ENCODE data around the gene KLF12. TPM values are rescaled to one million over a fixed set of nuclear protein-coding genes. Genes with fewer than 3 reads are reported as not detected.

KLF12 gene
- total and polyA plus RNA-seq, 9 of the 15 experiments (the other 6 are each of a cell fraction or from before 2014, with no cell fraction given) = under 0.01 to 0.07 (median 0.05) TPM; not detected in 3

- H3K36me3 ChIP-seq (ENCODE audit: control insufficient read depth, insufficient read depth, low read length) = no peaks in the 10 kb centered on the region
- no peak for ATAC-seq
- no peak for DNase-seq (ENCODE audit: extremely low read depth in 1 of 4, low spot score in 3 of 4)
- H3K27me3 ChIP-seq (ENCODE audit: control insufficient read depth in 2 of 2, insufficient read depth in 2 of 2, low read length in 2 of 2) = no peaks in the 10 kb centered on the region
- H3K4me3 ChIP-seq = no peak overlapping the region
- BruUV-seq (replicated peaks) = no TSS peak
- in situ Hi-C loops (cut with MboI) = no loop called here
- no peaks in the 10 kb centered on the region for H3K4me1 ChIP-seq (replicated peaks in 1 of 2; ENCODE audit: control insufficient read depth in 2 of 2, insufficient read depth in 2 of 2, low read length in 2 of 2)
- no peak overlapping the region for H3K4me2 ChIP-seq (ENCODE audit: insufficient read depth, low read length)
- no peaks in the 10 kb centered on the region for H3K79me2 ChIP-seq (ENCODE audit: control insufficient read depth, insufficient read depth, low read length)
- no peaks in the 10 kb centered on the region for H3K9me1 ChIP-seq (ENCODE audit: control insufficient read depth, insufficient read depth, low read length)
- H3K27ac ChIP-seq (ENCODE audit: extremely low read depth, low read depth, low read length) = no peak overlapping the region
- POLR2A ChIA-PET = no interaction called here
- CTCF ChIA-PET (ENCODE audit: low intra/inter-chr PET ratio) = no interaction called here
- TF ChIP-seq ZNF217 (CRISPR knock-in tag; IDR thresholded peaks at IDR 0.05) = no peak
- no peaks in the 10 kb centered on the region for H3K9me3 ChIP-seq (replicated peaks; ENCODE audit: control insufficient read depth, insufficient read depth, low read depth, low read length)
- 0% methylated on average over 2 of the region's 2 CpGs for WGBS (ENCODE audit: insufficient coverage, low coverage, missing lambda C conversion rate)
- H4K20me1 ChIP-seq (replicated peaks; ENCODE audit: control insufficient read depth, insufficient read depth, low read length) = no peaks in the 10 kb centered on the region
- intact Hi-C loops (cut with micrococcal nuclease) = no loop called here
- no peak overlapping the region for H3K9ac ChIP-seq (ENCODE audit: insufficient read depth in 1 of 2, low read depth in 2 of 2, low read length in 2 of 2)
- no peak overlapping the region for H2AFZ ChIP-seq (ENCODE audit: low read depth, low read length)
- no peak for FAIRE-seq
Measured at GRCh38 chr13:74162135-74162534, 27.9 kb upstream of the KLF12 start.

- CTCF ChIA-PET (ENCODE audit: low intra/inter-chr PET ratio) = no interaction called here
- H3K9ac ChIP-seq (ENCODE audit: insufficient read depth in 1 of 2, low read depth in 2 of 2, low read length in 2 of 2) = no peak overlapping the region
- ATAC-seq = no peak
- H3K9me1 ChIP-seq (ENCODE audit: control insufficient read depth, insufficient read depth, low read length) = no peaks in the 10 kb centered on the region
- no peaks in the 10 kb centered on the region for H3K27me3 ChIP-seq (ENCODE audit: control insufficient read depth in 2 of 2, insufficient read depth in 2 of 2, low read length in 2 of 2)
- H3K27ac ChIP-seq (ENCODE audit: extremely low read depth, low read depth, low read length) = no peak overlapping the region
- H3K36me3 ChIP-seq (ENCODE audit: control insufficient read depth, insufficient read depth, low read length) = no peaks in the 10 kb centered on the region
- BruUV-seq (replicated peaks) = no TSS peak
- H3K4me2 ChIP-seq (ENCODE audit: insufficient read depth, low read length) = no peak overlapping the region
- TF ChIP-seq LARP7 (IDR thresholded peaks at IDR 0.05) (no peak), RBM15 (IDR thresholded peaks at IDR 0.05; ENCODE audit: insufficient read depth, low read length) (no peak), ZBED1 (IDR thresholded peaks at IDR 0.05) (no peak), POLR2G (IDR thresholded peaks at IDR 0.05; ENCODE audit: low read depth, low read length) (no peak), FOXP4 (CRISPR knock-in tag; IDR thresholded peaks at IDR 0.05; ENCODE audit: borderline replicate concordance) (no peak), ZNF134 (CRISPR knock-in tag; conservative IDR thresholded peaks at IDR 0.05) (no peak)
- no peaks in the 10 kb centered on the region for H3K4me1 ChIP-seq (replicated peaks in 1 of 2; ENCODE audit: control insufficient read depth in 2 of 2, insufficient read depth in 2 of 2, low read length in 2 of 2)
- H3K9me3 ChIP-seq (replicated peaks; ENCODE audit: control insufficient read depth, insufficient read depth, low read depth, low read length) = no peaks in the 10 kb centered on the region
- in situ Hi-C loops (cut with MboI) (no loop called here), intact Hi-C loops (cut with micrococcal nuclease) (no loop called here)
- no peak overlapping the region for H3K4me3 ChIP-seq
- 0% methylated on average over 3 of the region's 3 CpGs for WGBS (ENCODE audit: insufficient coverage, low coverage, missing lambda C conversion rate)
- no peak for FAIRE-seq
- H4K20me1 ChIP-seq (replicated peaks; ENCODE audit: control insufficient read depth, insufficient read depth, low read length) = no peaks in the 10 kb centered on the region
- no peak for DNase-seq (ENCODE audit: extremely low read depth in 1 of 4, low spot score in 3 of 4)
- H3K79me2 ChIP-seq (ENCODE audit: control insufficient read depth, insufficient read depth, low read length) = no peaks in the 10 kb centered on the region
- POLR2A ChIA-PET = no interaction called here
- no peak overlapping the region for H2AFZ ChIP-seq (ENCODE audit: low read depth, low read length)
Measured at GRCh38 chr13:74158571-74159352, 24.6 kb upstream of the KLF12 start.
